ENCODE data around the gene RNF25.
A peak's percentile ranks its signal among the peaks of the same experiment; 100 is the strongest.

Gene RNF25

GRCh38 chr2:218662827-218663226, 9.0 kb downstream of the RNF25 start:
- H4K20me1 ChIP-seq (ENCODE audit: control insufficient read depth, insufficient read depth, low read depth, low read length), result peaks cover 1% of the 10 kb centered on the region; the same call in 1 of the 2 replicates
- peaks cover 16% of the 10 kb centered on the region for H3K4me1 ChIP-seq (ENCODE audit: control insufficient read depth, low read length)
- H3F3A ChIP-seq (ENCODE audit: control insufficient read depth, insufficient read depth), result no peaks in the 10 kb centered on the region
- H3K9me3 ChIP-seq (ENCODE audit: control insufficient read depth, insufficient read depth, low read length), result no peaks in the 10 kb centered on the region
- H3K79me2 ChIP-seq (ENCODE audit: control insufficient read depth, low read length), result peaks cover 34% of the 10 kb centered on the region
- H3K27me3 ChIP-seq (ENCODE audit: control insufficient read depth, low read length), result no peaks in the 10 kb centered on the region
- TF ChIP-seq EZH2phosphoT487 (IDR thresholded peaks at IDR 0.05; ENCODE audit: borderline replicate concordance, low read length), result no peak
- TF ChIP-seq CTCF (IDR thresholded peaks at IDR 0.05; ENCODE audit: low read depth, low read length, poor library complexity, severe bottlenecking), result no peak
- no peak overlapping the region for H3K4me2 ChIP-seq (ENCODE audit: low read length)
- H3K9me2 ChIP-seq (replicated peaks; ENCODE audit: control insufficient read depth, low read length), result no peaks in the 10 kb centered on the region
- H3K4me3 ChIP-seq (ENCODE audit: low read length), result no peak overlapping the region
- H3K36me3 ChIP-seq (ENCODE audit: control insufficient read depth, low read length), result peaks cover 73% of the 10 kb centered on the region
- no peak overlapping the region for H3K27ac ChIP-seq (ENCODE audit: low read depth, low read length)

- peaks cover 38% of the 10 kb centered on the region for H3K79me2 ChIP-seq (ENCODE audit: control insufficient read depth, low read length)
- no peak overlapping the region for H3K27ac ChIP-seq (ENCODE audit: low read depth, low read length)
- no peak for TF ChIP-seq CTCF (IDR thresholded peaks at IDR 0.05; ENCODE audit: low read depth, low read length, poor library complexity, severe bottlenecking)
- TF ChIP-seq EZH2phosphoT487 (IDR thresholded peaks at IDR 0.05; ENCODE audit: borderline replicate concordance, low read length), result no peak
- H3F3A ChIP-seq (ENCODE audit: control insufficient read depth, insufficient read depth), result no peaks in the 10 kb centered on the region
- H3K9me3 ChIP-seq (ENCODE audit: control insufficient read depth, insufficient read depth, low read length), result no peaks in the 10 kb centered on the region
- H3K27me3 ChIP-seq (ENCODE audit: control insufficient read depth, low read length), result no peaks in the 10 kb centered on the region
- H3K4me3 ChIP-seq (ENCODE audit: low read length), result no peak overlapping the region
- peaks cover 17% of the 10 kb centered on the region for H3K4me1 ChIP-seq (ENCODE audit: control insufficient read depth, low read length)
- no peak overlapping the region for H3K4me2 ChIP-seq (ENCODE audit: low read length)
- H4K20me1 ChIP-seq (ENCODE audit: control insufficient read depth, insufficient read depth, low read depth, low read length), result peaks cover 5% of the 10 kb centered on the region; the same call in 1 of the 2 replicates
- no peaks in the 10 kb centered on the region for H3K9me2 ChIP-seq (replicated peaks; ENCODE audit: control insufficient read depth, low read length)
- H3K36me3 ChIP-seq (ENCODE audit: control insufficient read depth, low read length), result peaks cover 73% of the 10 kb centered on the region
Observed at GRCh38 chr2:218662377-218662776, 9.4 kb downstream of the RNF25 start.

- Histone ChIP-seq H3K9me3 (ENCODE audit: control insufficient read depth, insufficient read depth, low read length) (no peaks in the 10 kb centered on the region), H3F3A (ENCODE audit: control insufficient read depth, insufficient read depth) (no peaks in the 10 kb centered on the region), H3K4me2 (ENCODE audit: low read length) (peak overlapping the region; percentile 67), H3K4me3 (ENCODE audit: low read length) (peak overlapping the region; percentile 80), H3K36me3 (ENCODE audit: control insufficient read depth, low read length) (peaks cover 78% of the 10 kb centered on the region), H3K27me3 (ENCODE audit: control insufficient read depth, low read length) (no peaks in the 10 kb centered on the region), H3K9me2 (replicated peaks; ENCODE audit: control insufficient read depth, low read length) (no peaks in the 10 kb centered on the region), H3K4me1 (ENCODE audit: control insufficient read depth, low read length) (peaks cover 20% of the 10 kb centered on the region), H4K20me1 (ENCODE audit: control insufficient read depth, insufficient read depth, low read depth, low read length) (peaks cover 5% of the 10 kb centered on the region; the same call in 1 of the 2 replicates), H3K79me2 (ENCODE audit: control insufficient read depth, low read length) (peaks cover 59% of the 10 kb centered on the region), H3K27ac (ENCODE audit: low read depth, low read length) (peak overlapping the region; percentile 58; the same call in 1 of the 2 replicates)
- TF ChIP-seq EZH2phosphoT487 (IDR thresholded peaks at IDR 0.05; ENCODE audit: borderline replicate concordance, low read length), result no peak
- TF ChIP-seq CTCF (IDR thresholded peaks at IDR 0.05; ENCODE audit: low read depth, low read length, poor library complexity, severe bottlenecking), result no peak
Observed at GRCh38 chr2:218659988-218660358, 11.8 kb downstream of the RNF25 start.
